Suprapubic skin (tissue), 4 donors: ENCODE results near the gene CRYBB3.

ENCODE experiments used
- CTCF ChIP-seq, 2 donors: fragments of 200-600 bp in 1 of 2; fragments of 450-650 bp in 1 of 2; sonication (generic) in 1 of 2; IDR thresholded peaks; one replicate each; pipeline ENCODE4 v1.5.1; 2016 to 2019; ENCODE audit warnings: antibody characterized with exemption in 2 of 2, mild to moderate bottlenecking in 1 of 2, moderate library complexity in 1 of 2
- POLR2A ChIP-seq, 2 donors: fragments of 450-650 bp; IDR thresholded peaks; one replicate each; pipeline ENCODE4 v1.6.1; 2017; ENCODE audit warnings: antibody characterized with exemption in 2 of 2, mild to moderate bottlenecking in 2 of 2, moderate library complexity in 2 of 2
- POLR2AphosphoS5 ChIP-seq, 3 donors: sonication (generic); formaldehyde crosslinking; IDR thresholded peaks; one replicate each; pipeline ENCODE4 v1.6.1; 2017; ENCODE audit warnings: antibody characterized with exemption in 3 of 3

- TF ChIP-seq POLR2A (IDR thresholded peaks at IDR 0.05) (no peak), CTCF (IDR thresholded peaks at IDR 0.05) (no peak), POLR2AphosphoS5 (IDR thresholded peaks at IDR 0.05) (no peak)
These were observed 23.5 kb upstream of the CRYBB3 start for GRCh38 chr22:25176175-25176574.
